Lung (tissue), 12 donors: ENCODE results near the gene ERFL. TPM values are rescaled to one million over a fixed set of nuclear protein-coding genes. Genes with fewer than 3 reads are reported as not detected.
A peak's percentile ranks its signal among the peaks of the same experiment; 100 is the strongest.

Experiments
- ATAC-seq: fragments of 200-7000 bp; cut with Tn5 transposase; one replicate; pipeline ENCODE4 v1.9.1; 2020; ENCODE audit warnings: moderate number of reproducible peaks; ENCODE audit not compliant: insufficient read depth, low FRiP score
- DNase-seq, 3 donors: peaks; one replicate each; pipeline ENCODE4 v3.0.0-alpha.2; 2013 to 2017
- H3K27ac ChIP-seq, 2 donors: one replicate each; pipeline ENCODE4 v1.5.1; 2013; ENCODE audit warnings: mild to moderate bottlenecking in 2 of 2, moderate library complexity in 2 of 2, control low read depth in 1 of 2, inconsistent platforms in 1 of 2, low read depth in 1 of 2, low read length in 1 of 2
- H3K27me3 ChIP-seq, 3 donors: one replicate each; pipeline ENCODE4 v1.5.1; 2013; ENCODE audit warnings: low read length in 2 of 3; ENCODE audit not compliant: control insufficient read depth in 3 of 3, insufficient read depth in 3 of 3
- H3K36me3 ChIP-seq, 4 donors: one replicate each; pipeline ENCODE4 v1.5.1; 2013; ENCODE audit warnings: low read length in 4 of 4, mild to moderate bottlenecking in 1 of 4, moderate library complexity in 1 of 4; ENCODE audit not compliant: control insufficient read depth in 4 of 4, insufficient read depth in 4 of 4
- H3K4me1 ChIP-seq, 5 donors: one replicate each; pipeline ENCODE4 v1.5.1; 2013; ENCODE audit warnings: low read length in 5 of 5, mild to moderate bottlenecking in 2 of 5, moderate library complexity in 1 of 5; ENCODE audit not compliant: control insufficient read depth in 5 of 5, insufficient read depth in 5 of 5
- H3K4me3 ChIP-seq: one replicate; pipeline ENCODE4 v1.5.1; 2013; ENCODE audit warnings: mild to moderate bottlenecking, control low read depth, moderate library complexity
- H3K9ac ChIP-seq, 2 donors: one replicate each; pipeline ENCODE4 v1.5.1; 2013; ENCODE audit warnings: low read length in 2 of 2, control low read depth in 1 of 2; ENCODE audit not compliant: insufficient read depth in 1 of 2
- H3K9me3 ChIP-seq, 4 donors: one replicate each; pipeline ENCODE4 v1.5.1; 2013; ENCODE audit warnings: low read length in 3 of 4, mild to moderate bottlenecking in 1 of 4, moderate library complexity in 1 of 4; ENCODE audit not compliant: control insufficient read depth in 4 of 4, insufficient read depth in 3 of 4
- WGBS, 2 donors: extraction: QIAGEN DNeasy Blood & Tissue Kit; methylation state at CpG; one replicate each; pipeline ENCODE4 v1.1.7; 2013; 5-methylcytosine and 5-hydroxymethylcytosine counted together
- polyA plus RNA-seq, 2 donors: library from polyadenylated mRNA; stranded (reverse); fragments of 200-250 nt; gene quantifications; one replicate each; pipeline ENCODE4 v1.2.1, GENCODE V29; 2013
- total RNA-seq, 2 donors: library from RNA; depleted of rRNA in 1 of 2; stranded (reverse); fragments of >200 nt in 1 of 2; gene quantifications; one replicate each; pipeline ENCODE4 v1.2.1, GENCODE V29; 2014 to 2021
- TF ChIP-seq, protein P1 (sequence below): IDR thresholded peaks from 2 replicates; pipeline ENCODE4 v1.5.1; 2012; ENCODE audit warnings: mild to moderate bottlenecking; ENCODE audit errors: control extremely low read depth, extremely low read depth
- donor health status: control.
- donor health status: control.
- donor health status: Bipolar disorder and iron deficiency.
- donor health status: healthy.
- donor health status: DM: yes; HTN: yes; CAD: no.

ERFL gene
- total and polyA plus RNA-seq, 4 donors, result 0.16 to 0.67 (median 0.37) TPM; not detected in 1

GRCh38 chr19:41863209-41863931 is 64.9 kb downstream of the ERFL start:
- DNase-seq (no peak), ATAC-seq (no peak)
- H3K4me1 ChIP-seq, result peaks cover 8 to 20% (median 12%) of the 10 kb centered on the region in 5 donors
- 77 to 83% methylated on average over 11 of the region's 11 CpGs for WGBS, 2 donors
- no peak overlapping the region for H3K9ac ChIP-seq
- H3K27ac ChIP-seq, result no peak overlapping the region
- H3K27me3 ChIP-seq, result no peaks in the 10 kb centered on the region
- H3K9me3 ChIP-seq, result no peaks in the 10 kb centered on the region
- TF ChIP-seq, protein P1, sequence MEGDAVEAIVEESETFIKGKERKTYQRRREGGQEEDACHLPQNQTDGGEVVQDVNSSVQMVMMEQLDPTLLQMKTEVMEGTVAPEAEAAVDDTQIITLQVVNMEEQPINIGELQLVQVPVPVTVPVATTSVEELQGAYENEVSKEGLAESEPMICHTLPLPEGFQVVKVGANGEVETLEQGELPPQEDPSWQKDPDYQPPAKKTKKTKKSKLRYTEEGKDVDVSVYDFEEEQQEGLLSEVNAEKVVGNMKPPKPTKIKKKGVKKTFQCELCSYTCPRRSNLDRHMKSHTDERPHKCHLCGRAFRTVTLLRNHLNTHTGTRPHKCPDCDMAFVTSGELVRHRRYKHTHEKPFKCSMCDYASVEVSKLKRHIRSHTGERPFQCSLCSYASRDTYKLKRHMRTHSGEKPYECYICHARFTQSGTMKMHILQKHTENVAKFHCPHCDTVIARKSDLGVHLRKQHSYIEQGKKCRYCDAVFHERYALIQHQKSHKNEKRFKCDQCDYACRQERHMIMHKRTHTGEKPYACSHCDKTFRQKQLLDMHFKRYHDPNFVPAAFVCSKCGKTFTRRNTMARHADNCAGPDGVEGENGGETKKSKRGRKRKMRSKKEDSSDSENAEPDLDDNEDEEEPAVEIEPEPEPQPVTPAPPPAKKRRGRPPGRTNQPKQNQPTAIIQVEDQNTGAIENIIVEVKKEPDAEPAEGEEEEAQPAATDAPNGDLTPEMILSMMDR, result no peak
- H3K4me3 ChIP-seq, result no peak overlapping the region
- H3K36me3 ChIP-seq, result peaks cover 18 to 38% (median 36%) of the 10 kb centered on the region in 4 donors

DNA sequence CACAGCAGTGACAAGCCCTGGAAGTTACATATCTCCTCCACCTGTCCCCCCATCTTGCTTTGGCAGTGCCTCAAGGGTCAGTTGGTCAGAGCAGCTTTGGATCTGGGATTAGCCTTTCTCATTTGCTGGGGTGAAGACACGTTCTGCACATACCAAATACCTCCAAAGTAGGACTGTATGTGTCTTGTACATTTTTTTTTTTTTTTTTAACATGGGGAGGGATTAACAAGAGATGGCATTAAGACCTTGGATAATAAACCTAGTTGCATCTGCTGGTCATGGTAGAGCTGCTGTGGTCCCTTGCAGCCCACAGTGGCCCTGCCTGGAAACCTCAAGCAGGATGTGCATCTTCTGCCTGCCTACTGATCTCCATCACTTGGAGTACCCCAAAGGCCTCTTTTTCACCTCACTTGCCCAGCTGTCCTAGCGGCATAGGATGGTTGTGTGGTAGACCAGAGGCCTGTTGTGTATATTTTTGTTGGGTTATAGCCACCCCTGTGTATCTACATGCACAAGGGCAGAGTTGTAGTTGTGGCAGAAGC is 65.7 kb downstream of the ERFL start:
- no peak for DNase-seq
- Histone ChIP-seq H3K27me3 (no peaks in the 10 kb centered on the region), H3K4me3 (no peak overlapping the region), H3K4me1 (peaks cover 8 to 20% (median 12%) of the 10 kb centered on the region in 5 donors), H3K9me3 (no peaks in the 10 kb centered on the region), H3K9ac (no peak overlapping the region), H3K27ac (no peak overlapping the region), H3K36me3 (peaks cover 18 to 38% (median 31%) of the 10 kb centered on the region in 4 donors)
- ATAC-seq, result no peak
- 69 to 77% methylated on average over 2 of the region's 2 CpGs for WGBS, 2 donors
- TF ChIP-seq, protein P1, result no peak

- Histone ChIP-seq H3K9me3 (no peaks in the 10 kb centered on the region), H3K36me3 (peaks cover 18 to 38% (median 31%) of the 10 kb centered on the region in 4 donors), H3K4me1 (peaks cover 8 to 20% (median 12%) of the 10 kb centered on the region in 5 donors), H3K27me3 (no peaks in the 10 kb centered on the region), H3K9ac (peak overlapping the region in 1 of 2 donors; percentile 93), H3K27ac (no peak overlapping the region), H3K4me3 (no peak overlapping the region)
- 70 to 87% methylated on average over 9 of the region's 9 CpGs for WGBS, 2 donors
- DNase-seq, result no peak
- ATAC-seq, result no peak
- TF ChIP-seq, protein P1, result no peak
These were observed 66.4 kb downstream of the ERFL start for GRCh38 chr19:41861846-41862245.
